HG03025 (cell line): ENCODE measurements around the gene RAB18.
"Not testable (repeated sequence)": the region's sequence is repeated elsewhere in the genome, so short reads cannot be mapped to it uniquely, and the experiment has no call there.

ENCODE experiments used
- ATAC-seq: cut with Tn5 transposase; IDR thresholded peaks from one replicate; pipeline ENCODE4 v1.9.1; 2021; ENCODE audit warnings: mild to moderate bottlenecking, moderate library complexity; ENCODE audit not compliant: unreplicated experiment, low FRiP score

Gene RAB18

GRCh38 chr10:27503498-27504006 lies 552 bp upstream of the RAB18 start:
- ATAC-seq = no peak

DNA sequence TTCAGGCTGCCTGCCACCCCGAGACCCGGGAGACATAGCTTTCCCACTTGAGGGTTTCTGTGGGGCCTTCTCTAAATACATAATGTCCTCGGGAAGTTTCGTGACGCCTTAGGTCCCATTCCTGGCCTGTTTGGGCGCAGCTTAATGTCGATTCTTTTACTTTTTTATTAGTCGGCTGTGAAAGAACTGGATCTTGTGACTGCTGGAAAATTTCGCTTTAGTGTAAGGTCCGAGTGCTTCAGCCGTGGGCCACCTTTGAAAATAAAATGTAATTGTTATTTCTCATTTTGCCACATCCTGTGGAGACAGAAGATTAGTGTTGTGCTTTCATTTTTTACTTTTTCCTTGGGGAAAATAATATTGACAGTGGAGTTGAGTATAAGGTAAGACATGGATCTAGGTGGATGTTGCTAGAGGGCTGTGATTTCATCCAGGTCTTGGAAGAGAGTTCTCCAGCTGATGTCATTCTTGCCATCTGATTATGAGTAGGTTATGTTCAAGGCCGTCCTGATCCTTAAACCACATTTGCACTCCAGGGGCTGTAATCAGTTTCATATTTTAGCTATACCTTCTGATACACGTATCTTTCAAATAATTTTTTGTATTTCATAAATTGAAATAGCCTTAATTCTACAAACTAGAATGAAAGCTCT lies 830 bp downstream of the RAB18 start:
- no peak for ATAC-seq

- ATAC-seq = not testable (repeated sequence)
These were observed 1.4 kb downstream of the RAB18 start for GRCh38 chr10:27505537-27505936.

GRCh38 chr10:27506280-27506679 lies 2.2 kb downstream of the RAB18 start:
- ATAC-seq = no peak

- no peak for ATAC-seq
These were observed 8.4 kb downstream of the RAB18 start for GRCh38 chr10:27512548-27512947.

GRCh38 chr10:27513451-27514191 lies 9.5 kb downstream of the RAB18 start:
- ATAC-seq = no peak

GRCh38 chr10:27514243-27514642 lies 10.1 kb downstream of the RAB18 start:
- ATAC-seq = no peak

DNA sequence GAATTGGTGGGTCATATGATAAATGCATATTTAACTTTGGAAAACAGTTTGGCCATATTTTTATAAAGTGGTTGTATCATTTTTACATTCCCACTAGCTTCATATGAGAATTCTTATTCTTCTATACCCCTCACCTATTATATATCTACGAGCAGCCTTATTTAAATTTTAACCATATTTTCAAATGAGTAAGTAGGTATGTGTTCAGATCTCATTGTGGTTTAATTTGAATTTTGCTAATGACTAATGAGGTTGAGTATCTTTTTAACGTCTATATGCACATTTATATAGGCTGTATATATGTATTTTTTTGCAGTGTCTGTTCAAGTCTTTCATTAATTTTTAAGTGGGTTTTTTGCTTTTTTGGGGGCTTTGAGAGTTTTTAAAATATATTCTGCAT lies 14.2 kb downstream of the RAB18 start:
- ATAC-seq = no peak

GRCh38 chr10:27525819-27526218 lies 21.7 kb downstream of the RAB18 start:
- no peak for ATAC-seq

GRCh38 chr10:27526242-27526641 lies 22.1 kb downstream of the RAB18 start:
- ATAC-seq = no peak

GRCh38 chr10:27527666-27528295 lies 23.7 kb downstream of the RAB18 start:
- no peak for ATAC-seq

- no peak for ATAC-seq
These were observed 25.1 kb downstream of the RAB18 start for GRCh38 chr10:27529010-27529783.

DNA sequence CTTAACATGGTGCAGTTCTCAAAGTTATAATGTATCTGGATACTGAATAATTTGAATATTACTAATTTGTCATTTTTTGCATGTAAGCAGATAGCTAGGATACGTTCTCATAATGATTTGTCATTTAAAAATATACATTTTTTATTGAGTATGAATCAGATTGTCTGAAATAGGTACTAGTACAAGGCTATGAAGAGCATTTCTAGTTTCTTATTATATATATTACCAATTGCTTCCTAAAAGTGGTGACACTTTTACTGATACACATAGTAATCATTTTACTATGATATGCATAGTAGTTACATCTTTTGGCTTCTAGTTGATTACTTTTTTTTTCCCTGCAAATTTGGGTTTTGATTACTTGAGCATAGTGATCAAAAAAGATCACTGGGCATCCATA lies 26.4 kb downstream of the RAB18 start:
- no peak for ATAC-seq

DNA sequence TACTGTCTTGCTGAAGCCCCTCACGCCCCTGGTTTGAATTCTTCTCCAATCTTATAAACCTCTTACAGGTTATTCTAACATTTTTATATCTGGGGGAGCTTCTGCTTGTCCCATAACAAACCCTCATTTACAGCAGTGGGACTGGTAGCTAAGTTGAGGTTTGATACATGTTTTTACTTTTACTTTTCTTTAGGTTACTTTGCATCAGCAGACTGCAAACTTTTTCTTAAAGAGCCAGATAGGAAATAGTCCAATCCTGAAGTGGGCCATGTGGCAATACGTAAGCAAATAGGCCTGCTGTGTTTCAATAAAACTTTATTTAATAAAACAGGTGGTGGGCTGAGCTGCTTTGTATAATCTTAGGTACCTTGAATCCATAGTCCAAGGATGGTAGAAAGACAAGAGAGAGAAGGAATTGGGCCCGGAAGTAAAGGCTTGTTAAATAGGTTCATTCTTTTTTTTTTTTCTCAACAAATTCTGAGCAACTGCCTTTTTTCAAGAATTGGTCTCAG lies 27.3 kb downstream of the RAB18 start:
- no peak for ATAC-seq

DNA sequence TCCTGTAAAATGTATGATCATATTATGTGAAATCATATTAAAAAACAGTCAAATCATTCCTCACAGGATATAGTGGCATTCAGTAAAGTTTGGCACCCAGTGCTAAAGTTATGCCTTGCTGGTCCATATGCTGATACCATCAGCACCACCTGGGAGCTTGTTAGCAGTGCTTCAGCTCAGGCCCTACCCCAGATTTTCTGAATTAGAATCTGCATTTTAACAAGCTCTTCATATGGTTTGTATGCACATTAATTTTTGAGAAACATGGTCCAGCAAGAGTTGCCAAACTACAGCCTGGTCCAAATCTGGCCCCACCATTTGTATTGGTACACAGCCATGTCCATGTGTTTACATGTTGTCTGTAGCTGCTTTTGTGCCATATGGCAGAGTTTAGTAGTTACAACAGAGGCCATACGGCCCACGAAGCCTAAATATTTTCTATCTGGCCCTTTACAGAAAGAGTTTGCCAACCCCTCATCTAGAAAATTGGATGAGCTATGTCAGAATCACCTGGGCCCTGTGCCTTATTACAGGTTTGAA lies 30.1 kb downstream of the RAB18 start:
- ATAC-seq = no peak

DNA sequence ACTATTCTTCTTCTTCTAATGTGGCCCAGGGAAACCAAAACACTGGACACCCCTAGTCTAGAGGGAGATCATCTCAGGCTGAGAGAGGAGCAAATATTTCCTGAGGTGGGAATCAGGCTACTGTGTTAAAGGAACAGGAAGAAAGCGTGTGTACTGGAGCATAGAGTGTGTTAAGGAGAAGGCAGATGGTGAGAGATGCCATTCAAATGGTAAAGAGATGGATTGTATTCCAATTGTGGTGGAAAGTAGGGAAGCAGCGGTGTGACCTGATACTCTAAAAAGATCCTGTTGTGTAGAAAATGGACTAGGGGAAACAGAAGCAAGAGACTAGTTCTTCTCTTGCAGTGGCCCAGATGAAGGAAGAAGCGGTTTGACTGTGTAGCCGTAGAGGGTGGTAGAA lies 31.2 kb downstream of the RAB18 start:
- no peak for ATAC-seq

DNA sequence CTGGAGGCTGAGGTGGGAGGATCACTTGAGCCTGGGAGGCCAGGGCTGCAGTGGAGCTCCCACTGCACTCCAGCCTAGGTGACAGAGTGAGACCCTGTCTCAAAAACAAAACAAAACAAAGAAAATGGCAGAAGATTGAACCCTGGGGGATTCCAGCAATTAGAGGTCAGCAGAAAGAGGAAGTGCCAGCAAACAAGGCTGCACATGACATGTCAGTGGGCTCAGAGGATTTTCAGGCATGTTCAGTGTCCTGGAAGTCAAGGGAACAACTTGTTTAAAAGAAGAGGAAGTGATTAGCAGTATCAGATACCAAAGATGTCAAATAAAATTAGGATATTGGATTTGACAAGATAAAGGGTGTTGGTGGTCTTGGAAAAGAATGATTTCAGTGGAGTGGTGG lies 32.3 kb downstream of the RAB18 start:
- ATAC-seq = no peak

DNA sequence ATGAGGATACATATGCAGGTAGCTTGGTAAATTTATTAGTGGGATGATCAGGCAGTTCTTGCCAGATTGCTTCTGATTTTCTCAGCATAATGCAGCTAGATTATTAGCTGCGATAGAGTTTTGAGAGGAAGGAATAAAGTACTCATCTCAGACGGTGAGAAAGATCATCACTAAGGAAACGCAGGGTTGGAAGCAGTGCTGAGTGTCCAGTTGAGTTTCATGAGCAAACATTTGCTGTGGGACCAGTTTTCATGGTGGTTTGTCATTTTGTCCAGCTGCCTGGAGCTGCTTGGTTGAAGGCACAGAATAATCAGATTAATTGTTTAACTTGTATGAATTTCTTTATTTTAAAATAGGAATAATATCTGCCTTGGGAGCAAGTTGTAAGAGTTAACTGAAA lies 33.1 kb downstream of the RAB18 start:
- ATAC-seq = no peak

DNA sequence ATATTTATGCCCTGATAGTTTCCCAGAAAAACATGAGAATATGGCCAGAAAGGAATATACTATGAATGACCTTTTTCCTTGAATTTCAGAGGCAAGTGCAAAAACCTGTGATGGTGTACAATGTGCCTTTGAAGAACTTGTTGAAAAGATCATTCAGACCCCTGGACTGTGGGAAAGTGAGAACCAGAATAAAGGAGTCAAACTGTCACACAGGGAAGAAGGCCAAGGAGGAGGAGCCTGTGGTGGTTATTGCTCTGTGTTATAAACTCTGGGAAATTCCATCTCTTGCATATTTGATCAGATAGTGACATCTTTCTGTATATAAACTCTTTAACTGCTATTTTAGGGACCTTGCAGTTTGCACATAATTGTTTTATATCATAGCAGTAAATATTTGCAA lies 33.7 kb downstream of the RAB18 start:
- no peak for ATAC-seq

DNA sequence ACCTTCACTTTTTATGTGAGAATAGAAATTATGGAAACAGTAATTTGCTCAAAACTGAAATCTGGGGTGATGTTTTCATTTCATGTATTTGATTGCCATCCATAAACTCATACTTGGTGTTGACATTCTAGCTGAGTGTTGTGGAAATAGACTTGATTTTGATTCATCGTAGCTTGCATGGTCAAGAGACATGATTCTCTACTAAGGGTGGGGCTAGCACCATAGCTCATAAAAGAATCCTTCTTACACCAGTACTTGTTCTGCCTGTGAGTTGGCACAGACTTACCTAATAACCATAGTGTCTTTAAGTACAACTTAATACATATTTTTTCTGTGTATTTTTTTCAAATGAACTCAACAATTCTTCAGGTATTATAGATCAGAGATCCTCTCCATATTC lies 36.6 kb downstream of the RAB18 start:
- ATAC-seq = no peak
